Putamen (tissue), 1 donor: ENCODE measurements around the gene CXCR5.

Experiments
- DNase-seq: peaks from one replicate; pipeline ENCODE4 v3.0.0-alpha.2; 2016; ENCODE audit warnings: low spot score

Gene CXCR5

DNA sequence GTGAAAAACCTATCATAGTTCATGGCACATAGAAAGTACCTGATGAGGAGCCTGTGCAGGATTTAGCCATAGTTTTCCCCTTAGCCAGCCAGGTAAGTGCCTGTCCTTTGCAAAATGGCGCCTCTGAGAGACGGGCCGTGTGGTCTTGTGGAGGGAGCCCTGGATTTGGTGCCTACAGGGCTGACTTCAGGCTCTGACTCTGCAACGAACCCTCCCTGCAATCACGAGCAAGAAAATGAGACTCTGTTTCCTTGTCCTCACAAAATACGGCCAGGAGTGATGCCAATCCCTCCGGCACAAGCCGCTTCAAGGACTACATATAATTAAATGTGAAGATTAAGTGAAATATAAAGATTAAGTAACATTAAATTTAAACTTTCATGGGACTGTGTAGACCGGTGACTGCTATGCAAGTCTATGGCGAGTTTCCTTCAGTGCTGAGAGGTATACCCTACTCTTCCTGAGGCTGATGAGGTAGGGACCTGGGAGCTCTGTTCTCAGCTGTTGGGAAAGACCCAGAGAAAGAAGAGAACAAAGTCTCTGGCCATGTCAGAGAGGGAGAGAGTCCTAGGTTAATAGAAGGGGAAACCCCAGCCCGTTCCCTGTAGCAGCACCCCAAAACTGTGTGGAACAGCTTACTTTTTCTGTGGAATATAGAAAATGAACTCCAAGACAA, 6.1 kb upstream of the CXCR5 start:
- no peak for DNase-seq

DNA sequence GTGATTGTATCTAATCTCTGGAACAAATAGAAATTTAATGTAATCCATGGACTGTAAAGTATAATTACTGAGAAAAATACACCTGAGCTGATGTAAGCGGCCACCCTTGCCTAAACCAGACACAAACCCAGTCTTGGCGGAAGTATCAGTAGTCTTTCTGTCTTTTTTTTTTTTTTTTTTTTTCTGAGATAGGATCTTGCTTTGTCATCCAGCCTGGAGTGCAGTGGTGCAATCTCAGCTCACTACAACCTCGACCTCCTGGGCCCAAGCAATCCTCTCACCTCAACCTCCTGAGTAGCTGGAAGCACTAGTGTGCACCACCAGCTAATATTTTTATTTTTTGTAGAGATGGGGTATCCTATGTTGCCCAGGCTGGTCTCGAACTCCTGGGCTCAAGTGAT, 5.5 kb upstream of the CXCR5 start:
- DNase-seq, result no peak

DNA sequence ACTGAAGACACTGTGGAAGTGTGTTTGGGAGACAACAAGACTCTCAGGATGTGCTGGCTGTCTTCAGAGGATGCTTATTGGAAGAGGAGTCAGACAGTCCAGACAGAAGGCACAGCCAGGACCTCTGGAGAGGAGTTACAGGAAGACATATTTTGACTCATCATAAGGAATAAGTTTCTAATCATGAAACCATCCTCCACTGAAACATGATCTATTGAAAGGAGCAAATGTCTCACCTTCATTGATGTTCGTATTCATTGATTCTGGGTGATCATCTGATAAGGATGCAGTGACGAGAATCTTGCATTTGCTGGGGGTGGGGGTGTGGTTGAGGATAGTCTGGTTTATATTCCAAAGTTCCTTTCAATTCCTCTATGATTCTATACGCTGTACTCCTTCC, 2.5 kb upstream of the CXCR5 start:
- DNase-seq, result no peak

DNA sequence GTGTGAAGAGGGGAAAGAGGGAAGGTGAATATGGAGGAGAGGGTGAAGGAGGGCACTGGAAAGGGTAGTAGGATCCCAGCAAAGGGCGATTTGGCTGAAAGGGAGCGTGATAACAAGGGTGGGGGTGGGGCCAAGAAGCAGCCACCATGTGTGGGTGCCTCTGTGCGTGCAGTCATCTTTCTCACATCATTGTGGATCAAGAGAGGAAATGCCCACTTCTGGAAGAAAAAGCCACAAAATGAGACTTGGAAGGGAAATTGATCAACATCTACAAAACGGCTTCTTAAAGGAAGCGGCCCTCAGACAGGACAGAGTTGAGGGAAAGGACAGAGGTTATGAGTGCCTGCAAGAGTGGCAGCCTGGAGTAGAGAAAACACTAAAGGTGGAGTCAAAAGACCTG, 1.2 kb upstream of the CXCR5 start:
- no peak for DNase-seq

DNA sequence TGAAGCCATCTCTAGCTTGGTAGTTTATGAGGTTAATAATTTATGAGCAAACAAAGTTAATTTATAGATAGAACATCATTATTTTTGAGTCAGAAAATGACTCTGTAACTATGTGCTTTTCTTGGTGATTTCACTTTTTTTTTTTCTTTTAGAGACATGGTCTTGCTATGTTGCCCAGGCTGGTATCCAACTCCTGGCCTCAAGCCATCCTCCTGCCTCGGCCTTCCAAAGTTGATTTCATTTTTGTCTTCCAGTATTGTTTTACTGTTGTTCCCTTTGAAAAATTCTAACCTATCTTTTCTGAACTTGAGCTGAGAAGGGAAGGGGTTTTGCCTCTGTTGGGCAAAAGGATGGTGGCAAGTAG, 706 bp upstream of the CXCR5 start:
- no peak for DNase-seq

DNA sequence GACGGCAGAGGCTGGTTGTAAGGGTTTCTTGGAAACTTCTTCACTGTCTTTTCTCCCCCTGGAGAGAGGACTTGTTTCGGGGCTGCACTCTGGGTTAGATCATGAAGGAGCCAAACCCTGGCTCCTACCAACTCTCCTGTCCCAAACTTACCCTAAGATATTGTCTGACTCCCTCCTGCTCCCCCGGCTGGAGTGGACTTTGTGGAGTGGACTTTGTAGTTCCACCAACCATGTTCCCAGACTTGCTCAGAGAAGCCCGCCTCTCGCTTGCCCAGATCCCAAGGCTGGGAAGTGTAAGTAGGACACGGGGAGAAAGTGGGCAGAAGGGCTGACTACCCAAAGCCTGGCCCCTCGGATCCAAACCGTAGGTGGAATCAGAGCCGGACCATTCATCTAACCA, 1.2 kb downstream of the CXCR5 start:
- DNase-seq, result no peak

DNA sequence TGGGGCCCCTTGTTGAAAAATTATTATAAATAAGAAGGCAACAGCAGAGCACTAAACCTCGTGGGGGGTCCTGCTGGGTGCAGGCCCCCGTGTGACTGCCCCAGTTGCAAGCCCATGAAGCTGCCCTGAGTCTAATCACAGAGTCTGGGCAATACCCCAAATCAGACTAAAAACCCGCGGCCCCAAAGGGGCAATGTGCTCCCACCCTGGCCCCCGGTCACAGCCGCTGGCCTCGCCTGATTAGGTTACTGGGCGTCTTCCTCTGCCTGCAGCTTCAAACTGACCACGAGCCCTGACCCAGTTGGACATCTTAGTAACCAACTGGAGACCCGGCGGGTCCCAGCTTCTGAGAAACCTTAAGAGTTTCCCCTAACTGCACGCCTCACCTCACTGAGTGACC, 1.6 kb downstream of the CXCR5 start:
- DNase-seq, result no peak

DNA sequence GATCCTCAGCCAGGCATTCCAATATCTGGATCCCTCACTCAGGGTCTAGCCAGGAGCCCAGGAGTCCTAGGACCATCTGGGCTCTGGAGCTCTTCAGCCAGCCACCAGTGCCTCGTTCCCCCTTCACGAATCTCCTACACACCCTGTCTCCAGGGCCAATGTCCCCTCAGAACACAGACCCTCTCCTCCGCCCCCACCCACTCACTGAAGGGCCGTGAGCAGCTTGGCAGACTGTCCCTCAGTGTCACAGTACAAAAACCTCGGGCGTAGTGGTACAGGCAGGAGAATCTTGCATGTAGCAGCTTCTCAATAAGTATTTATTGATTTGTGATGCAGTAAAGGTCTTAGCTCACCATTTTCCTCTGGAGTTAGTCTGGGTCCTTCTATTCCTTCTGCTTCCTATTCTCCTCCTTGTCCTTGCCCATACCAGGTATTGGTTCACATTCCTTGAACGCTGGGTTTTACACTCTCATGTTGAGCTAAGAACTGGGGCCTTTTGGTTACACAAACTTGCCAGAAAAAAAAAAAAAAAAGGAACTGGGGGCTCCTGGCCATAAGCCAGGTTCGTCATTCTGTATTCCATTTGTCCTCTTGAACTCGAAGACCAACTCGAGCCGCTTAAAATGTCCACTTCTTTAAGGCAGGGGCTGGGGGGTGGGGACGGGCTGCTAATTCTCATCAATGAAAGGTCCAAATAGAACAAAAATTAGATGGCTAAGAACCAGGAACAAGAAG, 2.3 kb downstream of the CXCR5 start:
- DNase-seq, result no peak

DNA sequence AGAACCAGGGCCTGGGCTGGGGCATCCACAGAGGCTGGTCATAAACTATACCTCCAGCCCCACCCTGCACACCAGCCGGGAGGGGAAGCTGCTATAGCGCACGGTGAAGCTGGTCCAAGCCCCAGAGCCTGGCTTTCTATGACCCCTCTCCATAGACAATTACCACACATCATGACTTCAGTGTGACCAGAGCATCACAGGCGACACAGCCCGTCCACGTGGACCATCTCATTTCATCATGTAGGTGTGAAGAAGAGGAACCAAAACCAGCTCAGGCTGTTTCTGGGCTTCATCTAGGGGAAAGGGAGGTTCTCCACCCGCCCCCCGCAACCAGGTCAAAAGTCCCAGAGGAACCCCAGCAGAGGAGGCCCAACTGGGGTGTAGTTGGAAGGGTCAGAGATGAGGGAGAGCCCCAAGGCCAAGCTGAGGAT, 3.0 kb downstream of the CXCR5 start:
- no peak for DNase-seq

DNA sequence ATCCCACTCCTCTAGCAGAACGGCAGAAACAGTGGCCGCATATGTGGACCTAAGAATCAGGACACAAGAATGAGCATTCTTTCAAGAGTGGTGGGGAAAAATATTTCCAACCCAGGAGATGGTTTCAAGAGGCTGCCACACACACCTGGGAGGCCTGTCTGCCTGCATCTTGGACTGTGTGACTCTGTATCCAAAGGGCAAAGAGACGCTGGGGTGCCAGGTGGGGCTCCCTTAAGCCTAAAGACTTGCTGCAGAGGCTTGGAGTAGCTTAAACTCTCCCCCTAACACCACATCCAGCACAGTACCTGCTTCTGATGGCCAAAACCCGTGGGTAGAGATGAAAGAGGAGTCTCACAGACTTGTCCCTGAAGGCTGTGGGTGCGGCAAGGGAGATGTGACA, 3.5 kb downstream of the CXCR5 start:
- DNase-seq, result no peak

DNA sequence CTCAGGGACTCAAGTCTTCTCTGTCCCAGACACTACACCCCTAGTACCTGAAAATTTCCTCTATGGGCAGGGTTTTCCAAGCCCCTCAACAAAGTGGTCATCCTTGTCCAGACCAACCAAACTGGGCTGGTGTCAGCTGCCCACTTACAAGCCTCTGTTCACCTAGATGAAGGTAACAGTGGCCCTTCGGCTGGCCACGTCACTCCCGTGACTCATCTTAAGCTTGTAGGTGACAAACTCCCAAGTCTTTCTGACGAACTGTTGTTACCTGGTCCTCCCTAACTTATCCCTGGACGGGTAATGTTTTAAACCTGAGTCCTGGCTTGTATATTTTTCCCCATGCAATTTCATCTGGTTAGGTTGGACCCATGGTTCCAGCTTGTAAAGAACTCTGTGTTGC, 4.7 kb downstream of the CXCR5 start:
- no peak for DNase-seq

DNA sequence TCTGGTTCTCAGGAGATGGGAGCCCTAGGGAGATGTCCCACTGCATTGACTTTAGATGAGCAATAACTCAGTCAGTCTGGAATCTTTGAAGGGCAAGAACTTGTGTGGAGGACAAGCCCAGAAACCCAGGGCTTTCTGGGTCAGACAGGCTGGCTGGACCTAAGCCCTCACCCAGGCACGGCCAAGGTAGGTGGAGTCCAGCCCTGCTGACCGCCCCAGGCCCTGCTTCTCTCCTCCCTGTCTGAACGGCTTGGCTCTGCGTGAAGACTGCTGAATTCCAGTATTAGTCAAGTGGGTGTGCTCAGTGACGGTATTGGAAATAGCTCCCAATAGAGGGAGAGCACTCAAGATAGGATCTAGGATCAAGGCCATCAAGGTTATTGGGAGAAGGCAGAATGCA, 6.1 kb downstream of the CXCR5 start:
- DNase-seq, result no peak

DNA sequence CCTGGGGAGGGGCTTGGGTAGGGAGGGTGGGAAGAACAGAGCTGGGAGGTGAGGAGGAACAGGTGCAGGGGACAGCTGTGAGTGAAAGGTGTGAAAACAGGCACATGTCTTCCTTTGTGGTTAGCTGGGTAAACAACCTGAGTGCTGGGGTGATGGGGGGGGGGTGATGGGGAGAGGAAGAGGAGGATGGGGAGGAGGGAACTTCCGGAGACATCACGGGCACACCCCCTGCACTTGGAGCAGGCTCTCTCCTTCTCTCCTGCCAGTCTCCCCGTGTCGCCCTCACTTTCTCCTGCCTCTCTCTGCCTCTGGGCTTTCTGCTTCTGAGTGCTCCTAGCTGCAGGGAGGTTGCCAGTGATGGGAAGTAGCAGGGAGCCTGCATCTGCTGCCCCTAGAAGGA, 8.8 kb downstream of the CXCR5 start:
- DNase-seq, result no peak

DNA sequence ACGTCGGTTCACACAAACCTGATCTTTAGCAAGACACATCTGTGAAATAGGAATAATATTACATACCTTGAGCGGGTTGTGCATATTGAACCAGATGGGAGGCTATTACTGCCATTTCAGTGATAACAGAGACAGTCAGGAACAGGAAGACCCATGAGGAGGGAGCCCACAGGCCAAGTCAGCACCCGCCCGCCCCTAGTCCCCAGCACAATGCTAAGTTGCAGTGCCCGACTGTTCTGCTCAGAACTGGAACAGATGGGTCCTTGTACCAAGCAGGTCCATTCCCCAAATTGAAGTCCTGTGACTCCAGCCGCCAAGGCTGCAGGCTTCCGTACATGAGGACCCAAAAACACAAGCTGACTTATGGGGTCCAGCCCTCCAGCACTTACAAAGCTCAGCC, 9.3 kb downstream of the CXCR5 start:
- DNase-seq, result no peak

DNA sequence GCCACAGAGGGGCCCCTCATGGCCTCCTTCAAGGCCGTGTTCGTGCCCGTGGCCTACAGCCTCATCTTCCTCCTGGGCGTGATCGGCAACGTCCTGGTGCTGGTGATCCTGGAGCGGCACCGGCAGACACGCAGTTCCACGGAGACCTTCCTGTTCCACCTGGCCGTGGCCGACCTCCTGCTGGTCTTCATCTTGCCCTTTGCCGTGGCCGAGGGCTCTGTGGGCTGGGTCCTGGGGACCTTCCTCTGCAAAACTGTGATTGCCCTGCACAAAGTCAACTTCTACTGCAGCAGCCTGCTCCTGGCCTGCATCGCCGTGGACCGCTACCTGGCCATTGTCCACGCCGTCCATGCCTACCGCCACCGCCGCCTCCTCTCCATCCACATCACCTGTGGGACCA, 10.0 kb downstream of the CXCR5 start:
- no peak for DNase-seq

DNA sequence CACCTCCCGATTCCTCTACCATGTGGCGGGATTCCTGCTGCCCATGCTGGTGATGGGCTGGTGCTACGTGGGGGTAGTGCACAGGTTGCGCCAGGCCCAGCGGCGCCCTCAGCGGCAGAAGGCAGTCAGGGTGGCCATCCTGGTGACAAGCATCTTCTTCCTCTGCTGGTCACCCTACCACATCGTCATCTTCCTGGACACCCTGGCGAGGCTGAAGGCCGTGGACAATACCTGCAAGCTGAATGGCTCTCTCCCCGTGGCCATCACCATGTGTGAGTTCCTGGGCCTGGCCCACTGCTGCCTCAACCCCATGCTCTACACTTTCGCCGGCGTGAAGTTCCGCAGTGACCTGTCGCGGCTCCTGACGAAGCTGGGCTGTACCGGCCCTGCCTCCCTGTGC, 10.5 kb downstream of the CXCR5 start:
- no peak for DNase-seq

DNA sequence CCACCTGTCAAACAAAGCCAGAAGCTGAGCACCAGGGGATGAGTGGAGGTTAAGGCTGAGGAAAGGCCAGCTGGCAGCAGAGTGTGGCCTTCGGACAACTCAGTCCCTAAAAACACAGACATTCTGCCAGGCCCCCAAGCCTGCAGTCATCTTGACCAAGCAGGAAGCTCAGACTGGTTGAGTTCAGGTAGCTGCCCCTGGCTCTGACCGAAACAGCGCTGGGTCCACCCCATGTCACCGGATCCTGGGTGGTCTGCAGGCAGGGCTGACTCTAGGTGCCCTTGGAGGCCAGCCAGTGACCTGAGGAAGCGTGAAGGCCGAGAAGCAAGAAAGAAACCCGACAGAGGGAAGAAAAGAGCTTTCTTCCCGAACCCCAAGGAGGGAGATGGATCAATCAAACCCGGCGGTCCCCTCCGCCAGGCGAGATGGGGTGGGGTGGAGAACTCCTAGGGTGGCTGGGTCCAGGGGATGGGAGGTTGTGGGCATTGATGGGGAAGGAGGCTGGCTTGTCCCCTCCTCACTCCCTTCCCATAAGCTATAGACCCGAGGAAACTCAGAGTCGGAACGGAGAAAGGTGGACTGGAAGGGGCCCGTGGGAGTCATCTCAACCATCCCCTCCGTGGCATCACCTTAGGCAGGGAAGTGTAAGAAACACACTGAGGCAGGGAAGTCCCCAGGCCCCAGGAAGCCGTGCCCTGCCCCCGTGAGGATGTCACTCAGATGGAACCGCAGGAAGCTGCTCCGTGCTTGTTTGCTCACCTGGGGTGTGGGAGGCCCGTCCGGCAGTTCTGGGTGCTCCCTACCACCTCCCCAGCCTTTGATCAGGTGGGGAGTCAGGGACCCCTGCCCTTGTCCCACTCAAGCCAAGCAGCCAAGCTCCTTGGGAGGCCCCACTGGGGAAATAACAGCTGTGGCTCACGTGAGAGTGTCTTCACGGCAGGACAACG, 11.7 kb downstream of the CXCR5 start:
- DNase-seq, result no peak

DNA sequence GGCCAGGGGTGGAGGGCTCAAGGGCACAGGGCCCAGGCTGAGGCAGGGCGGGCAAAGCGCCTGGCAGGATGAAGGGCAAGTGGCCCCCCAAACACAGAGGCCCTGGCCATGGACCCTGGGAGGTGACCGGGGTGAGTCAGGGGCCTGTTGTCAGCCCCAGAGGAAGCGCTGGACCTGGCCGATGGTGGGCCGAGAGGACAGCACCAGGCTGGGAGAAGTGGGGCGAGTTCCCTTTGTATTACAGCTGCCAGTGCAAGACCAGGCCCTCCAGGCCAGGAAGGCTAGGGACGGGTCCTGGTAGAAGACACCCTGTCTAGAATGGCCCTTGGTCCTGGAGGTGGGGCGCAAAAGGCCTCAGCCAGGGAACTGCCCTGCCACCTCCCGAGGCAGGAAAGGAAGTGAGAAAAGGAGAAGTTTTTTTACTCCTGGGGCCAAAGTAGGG, 12.8 kb downstream of the CXCR5 start:
- DNase-seq, result no peak

DNA sequence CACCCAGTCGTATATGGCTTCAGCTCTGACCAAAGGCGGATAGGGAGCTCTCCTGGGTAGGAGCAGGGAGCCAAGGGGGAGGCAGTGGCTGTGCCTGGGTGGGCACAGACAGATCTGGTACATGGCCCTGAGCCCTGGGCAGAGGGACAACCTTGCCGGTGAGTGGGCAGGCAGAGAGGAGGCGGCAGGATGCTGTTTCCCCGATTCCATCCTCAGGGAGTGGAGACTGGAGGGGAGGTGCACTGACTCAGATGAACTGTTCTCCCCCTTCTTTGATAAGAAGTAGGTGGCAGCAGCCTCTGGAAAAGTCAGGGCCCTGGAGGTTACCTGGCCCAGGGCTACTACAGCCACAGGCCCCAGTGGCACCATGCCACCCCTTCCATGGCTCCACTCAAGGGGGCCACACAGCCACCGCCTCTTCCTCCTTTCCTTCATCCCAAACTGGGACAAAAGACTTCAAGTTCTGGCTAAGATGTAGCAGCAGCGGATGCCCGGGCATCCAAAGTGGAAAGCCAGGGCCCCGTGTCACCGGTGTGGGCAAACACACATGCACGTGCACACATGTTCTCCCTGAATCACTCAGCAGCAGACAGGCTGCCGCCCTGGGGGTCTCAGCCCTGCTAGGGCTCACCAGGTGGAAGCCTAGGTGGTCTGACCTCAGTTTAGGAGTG, 13.4 kb downstream of the CXCR5 start:
- DNase-seq, result no peak

DNA sequence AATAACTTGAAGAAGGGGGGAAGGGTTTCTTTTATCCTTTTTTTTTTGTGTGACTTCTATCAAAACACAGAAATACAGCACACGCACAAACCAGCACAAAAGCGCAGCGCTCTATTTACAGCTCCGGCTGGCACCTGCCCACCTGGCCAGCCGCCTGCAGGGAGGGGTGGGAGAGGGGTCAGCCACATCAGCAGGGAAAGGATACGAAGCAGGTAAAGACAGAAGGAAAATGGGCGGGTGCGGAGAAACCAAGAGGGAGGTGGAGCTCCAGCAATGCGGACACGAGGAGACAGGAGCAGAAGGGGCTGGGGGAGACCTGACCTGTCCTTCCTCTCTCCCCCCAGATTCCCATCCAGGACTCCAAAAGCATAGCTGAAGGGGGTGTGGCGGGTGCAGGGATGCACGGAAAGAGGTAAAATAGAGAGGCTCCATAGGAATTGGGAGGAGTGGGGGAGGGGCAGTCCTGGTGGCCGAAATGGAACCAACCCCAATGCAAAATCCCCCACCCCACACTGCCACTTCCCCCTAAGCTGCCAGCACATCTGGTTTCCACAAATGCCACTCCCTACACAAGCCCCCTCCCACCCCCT, 14.1 kb downstream of the CXCR5 start:
- no peak for DNase-seq

DNA sequence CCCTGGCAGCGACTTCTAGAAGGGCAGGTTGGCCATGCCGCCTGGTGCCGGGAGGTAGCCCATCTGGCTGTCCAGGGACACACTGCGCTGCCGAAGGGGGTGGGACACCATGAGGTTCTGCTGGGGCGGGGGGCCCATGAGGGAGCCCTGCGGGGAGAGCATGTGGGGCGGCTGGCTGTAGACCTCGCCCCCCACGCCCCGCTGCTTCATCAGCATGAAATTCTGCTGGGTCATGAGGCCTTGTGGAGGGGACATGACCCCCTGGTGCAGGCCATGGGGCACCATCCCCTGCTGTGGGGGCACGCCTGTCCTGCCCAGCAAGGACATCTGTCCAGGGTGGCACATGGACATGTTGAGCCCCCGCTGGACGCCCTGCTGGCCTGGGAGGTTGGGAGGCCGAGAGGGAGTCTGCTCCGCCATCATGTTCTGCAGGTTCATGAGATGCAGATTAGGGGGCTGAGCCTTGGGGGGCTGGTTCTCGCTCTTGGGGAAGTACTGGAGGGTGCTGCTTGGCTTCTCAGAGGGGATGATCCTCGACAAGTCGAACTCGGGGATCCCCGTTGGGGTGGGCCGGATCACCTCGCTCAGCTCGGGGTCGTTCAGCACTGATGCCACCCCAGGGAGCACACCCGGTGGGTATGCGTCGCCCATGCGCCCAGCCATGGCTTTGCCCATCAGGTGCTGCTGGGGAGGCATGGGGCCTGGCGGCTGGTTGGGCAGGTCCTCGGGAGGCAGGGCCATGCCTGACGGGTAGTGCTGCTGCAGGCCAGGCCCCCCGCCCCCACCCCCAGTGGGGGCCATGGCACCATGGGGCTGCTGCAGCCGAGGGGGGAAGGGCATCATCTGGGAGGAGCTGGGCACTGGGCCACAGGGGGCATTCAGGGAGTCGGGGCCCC, 15.0 kb downstream of the CXCR5 start:
- DNase-seq, result no peak
